Astrocyte of the spinal cord (primary cell): ENCODE data around the gene TTC7B.

ENCODE experiments used
- DNase-seq: peaks from one replicate; pipeline ENCODE4 v3.0.0; 2011; ENCODE audit warnings: low read depth, low spot score
- H3K4me3 ChIP-seq: 2 replicates; pipeline ENCODE4 v1.5.1; 2011; ENCODE audit warnings: low read depth, mild to moderate bottlenecking, low read length, moderate library complexity
- CTCF ChIP-seq: IDR thresholded peaks from 2 replicates; pipeline ENCODE4 v1.5.1; 2012; ENCODE audit warnings: low read depth, mild to moderate bottlenecking, low read length, inconsistent platforms
- in situ Hi-C: cut with HindIII; loops from 2 replicates; pipeline ENCODE4 v1.10.0; 2017; ENCODE audit warnings: low sequenced_read_pairs

TTC7B gene

DNA sequence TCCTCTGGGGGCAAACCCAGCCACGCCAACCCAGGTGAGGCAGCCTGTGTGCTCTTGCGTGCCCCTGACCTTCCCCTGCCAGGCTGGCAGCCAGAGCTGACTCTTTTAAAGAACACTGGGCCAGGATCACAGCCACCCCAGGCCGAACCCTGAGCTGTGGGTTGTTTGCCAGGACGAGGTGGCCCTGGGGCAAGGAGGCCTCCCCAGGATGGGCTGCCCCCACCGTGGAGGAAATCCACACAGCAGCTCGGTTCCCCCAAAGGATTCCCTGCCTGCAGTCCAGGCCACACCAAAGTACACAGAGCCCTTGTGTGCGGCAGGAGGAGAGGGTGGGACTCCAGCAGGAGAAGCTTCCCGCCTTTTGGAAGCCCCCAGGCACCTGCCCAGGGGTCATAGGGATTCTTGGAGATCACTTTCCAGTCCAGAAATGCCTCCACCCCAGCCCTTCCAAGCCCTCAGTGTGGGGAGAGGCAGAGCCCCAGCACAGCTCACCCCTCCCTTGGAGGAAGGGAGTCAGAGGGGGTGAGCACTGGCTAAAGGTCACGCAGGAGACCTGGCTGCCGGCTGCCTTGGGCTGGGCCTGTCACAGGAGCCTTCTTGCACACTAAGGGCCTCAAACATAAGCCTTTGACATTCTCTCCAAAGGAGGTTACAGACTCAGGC lies 303.8 kb downstream of the TTC7B start:
- no peak for TF ChIP-seq CTCF
- in situ Hi-C loops, result no loop called here
- no peak for DNase-seq
- no peak overlapping the region for H3K4me3 ChIP-seq

GRCh38 chr14:90511795-90512328 lies 304.4 kb downstream of the TTC7B start:
- DNase-seq, result no peak
- no peak overlapping the region for H3K4me3 ChIP-seq
- TF ChIP-seq CTCF, result no peak
- in situ Hi-C loops, result no loop called here

- H3K4me3 ChIP-seq, result no peak overlapping the region
- DNase-seq, result no peak
- in situ Hi-C loops, result no loop called here
- TF ChIP-seq CTCF, result no peak
Measured at GRCh38 chr14:90511252-90511651, 305.0 kb downstream of the TTC7B start.

DNA sequence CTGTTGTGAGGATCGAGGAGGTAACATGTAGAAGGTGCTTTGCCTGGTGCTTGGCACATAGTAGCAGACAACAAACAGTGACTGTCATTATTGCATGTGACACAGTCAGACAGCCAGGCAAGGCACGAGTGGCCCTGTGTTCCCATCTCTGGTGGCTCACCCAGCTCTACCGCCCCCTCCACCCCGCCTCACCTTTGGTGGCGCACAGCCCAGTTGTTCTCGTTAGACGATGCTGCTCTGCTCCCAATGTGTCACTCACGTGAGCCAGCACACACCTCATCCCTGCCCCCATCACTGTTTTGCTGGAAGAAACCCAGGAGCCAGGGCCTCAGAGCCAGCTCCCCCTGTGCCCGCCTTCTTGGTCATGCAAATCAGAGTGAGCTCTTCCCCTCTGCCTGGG lies 306.1 kb downstream of the TTC7B start:
- TF ChIP-seq CTCF, result no peak
- in situ Hi-C loops, result no loop called here
- H3K4me3 ChIP-seq, result no peak overlapping the region
- DNase-seq, result no peak

DNA sequence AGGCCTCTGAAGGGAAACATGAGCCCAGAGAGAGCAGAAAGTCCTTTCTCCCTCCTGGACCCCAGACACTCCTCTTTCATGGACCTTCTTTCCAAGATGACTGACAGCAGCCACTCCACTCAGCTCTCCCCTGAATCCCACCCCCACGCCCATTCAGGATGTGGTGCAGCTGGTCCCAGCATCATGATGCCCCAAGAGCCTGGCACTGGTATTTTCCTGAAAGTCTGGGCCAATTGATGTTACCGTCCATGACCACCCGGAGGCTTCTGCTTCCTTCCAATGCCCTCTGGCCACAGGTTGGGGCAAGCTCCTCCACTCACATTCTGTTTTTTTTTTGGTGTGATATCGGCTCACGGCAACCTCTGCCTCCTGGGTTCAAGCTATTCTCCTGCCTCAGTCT lies 306.8 kb downstream of the TTC7B start:
- no peak for TF ChIP-seq CTCF
- in situ Hi-C loops, result no loop called here
- no peak for DNase-seq
- H3K4me3 ChIP-seq, result no peak overlapping the region

GRCh38 chr14:90508536-90509254 lies 307.5 kb downstream of the TTC7B start:
- no peak overlapping the region for H3K4me3 ChIP-seq
- in situ Hi-C loops, result no loop called here
- no peak for DNase-seq
- TF ChIP-seq CTCF, result no peak
